ENCODE data around the gene GREB1. TPM values are rescaled to one million over a fixed set of nuclear protein-coding genes. Genes with fewer than 3 reads are reported as not detected.

The GREB1 gene, protein sequence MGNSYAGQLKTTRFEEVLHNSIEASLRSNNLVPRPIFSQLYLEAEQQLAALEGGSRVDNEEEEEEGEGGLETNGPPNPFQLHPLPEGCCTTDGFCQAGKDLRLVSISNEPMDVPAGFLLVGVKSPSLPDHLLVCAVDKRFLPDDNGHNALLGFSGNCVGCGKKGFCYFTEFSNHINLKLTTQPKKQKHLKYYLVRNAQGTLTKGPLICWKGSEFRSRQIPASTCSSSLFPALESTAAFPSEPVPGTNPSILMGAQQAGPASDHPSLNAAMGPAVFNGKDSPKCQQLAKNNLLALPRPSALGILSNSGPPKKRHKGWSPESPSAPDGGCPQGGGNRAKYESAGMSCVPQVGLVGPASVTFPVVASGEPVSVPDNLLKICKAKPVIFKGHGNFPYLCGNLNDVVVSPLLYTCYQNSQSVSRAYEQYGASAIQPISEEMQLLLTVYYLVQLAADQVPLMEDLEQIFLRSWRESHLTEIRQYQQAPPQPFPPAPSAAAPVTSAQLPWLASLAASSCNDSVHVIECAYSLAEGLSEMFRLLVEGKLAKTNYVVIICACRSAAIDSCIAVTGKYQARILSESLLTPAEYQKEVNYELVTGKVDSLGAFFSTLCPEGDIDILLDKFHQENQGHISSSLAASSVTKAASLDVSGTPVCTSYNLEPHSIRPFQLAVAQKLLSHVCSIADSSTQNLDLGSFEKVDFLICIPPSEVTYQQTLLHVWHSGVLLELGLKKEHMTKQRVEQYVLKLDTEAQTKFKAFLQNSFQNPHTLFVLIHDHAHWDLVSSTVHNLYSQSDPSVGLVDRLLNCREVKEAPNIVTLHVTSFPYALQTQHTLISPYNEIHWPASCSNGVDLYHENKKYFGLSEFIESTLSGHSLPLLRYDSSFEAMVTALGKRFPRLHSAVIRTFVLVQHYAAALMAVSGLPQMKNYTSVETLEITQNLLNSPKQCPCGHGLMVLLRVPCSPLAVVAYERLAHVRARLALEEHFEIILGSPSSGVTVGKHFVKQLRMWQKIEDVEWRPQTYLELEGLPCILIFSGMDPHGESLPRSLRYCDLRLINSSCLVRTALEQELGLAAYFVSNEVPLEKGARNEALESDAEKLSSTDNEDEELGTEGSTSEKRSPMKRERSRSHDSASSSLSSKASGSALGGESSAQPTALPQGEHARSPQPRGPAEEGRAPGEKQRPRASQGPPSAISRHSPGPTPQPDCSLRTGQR (N-terminal part only)
- under 1 TPM; 0.38 to 0.42 TPM for total RNA-seq

- no peak for DNase-seq
- H3K27me3 Mint-ChIP-seq (ENCODE audit: low read depth) = peaks cover 17% of the 10 kb centered on the region
- no peaks in the 10 kb centered on the region for H3K36me3 Mint-ChIP-seq (ENCODE audit: low read depth)
- intact Hi-C loops (cut with micrococcal nuclease) = no loop called here
- H3K9me3 Mint-ChIP-seq = no peaks in the 10 kb centered on the region
- no peaks in the 10 kb centered on the region for H3K4me1 Mint-ChIP-seq (ENCODE audit: low read depth)
- no peak within 1 kb of the TSS for H3K4me3 Mint-ChIP-seq
- no peak within 1 kb of the TSS for H3K27ac Mint-ChIP-seq
- CTCF ChIA-PET = interaction anchor here (1.5 to 1.8 kb wide), 2 partner anchors 49 to 51 kb away, joined by 3 read pairs; no protein-coding TSS in a partner anchor
These were observed at the start of gene GREB1 for GRCh38 chr2:11533278-11534070. Gene GREB1, plus strand, starts transcription at chr2:11534045. Its CDS starts 22,570 bp downstream, at chr2:11556615.

- peaks cover 2% of the 10 kb centered on the region for H3K9me3 Mint-ChIP-seq
- H3K27me3 Mint-ChIP-seq (ENCODE audit: low read depth) = peaks cover 26% of the 10 kb centered on the region
- H3K36me3 Mint-ChIP-seq (ENCODE audit: low read depth) = no peaks in the 10 kb centered on the region
- H3K27ac Mint-ChIP-seq = no peak overlapping the region
- no peak overlapping the region for H3K4me3 Mint-ChIP-seq
- CTCF ChIA-PET = interaction anchor here (0.7 to 1.8 kb wide), 3 partner anchors 12 to 356 kb away, joined by 3 to 6 read pairs (median 3); no protein-coding TSS in a partner anchor
- no peaks in the 10 kb centered on the region for H3K4me1 Mint-ChIP-seq (ENCODE audit: low read depth)
- no peak for DNase-seq
- intact Hi-C loops (cut with micrococcal nuclease) = no loop called here
These were observed 45.0 kb upstream of the GREB1 start for GRCh38 chr2:11488809-11489208.

GRCh38 chr2:11490194-11490593 is 43.7 kb upstream of the GREB1 start:
- H3K4me1 Mint-ChIP-seq (ENCODE audit: low read depth) = no peaks in the 10 kb centered on the region
- H3K4me3 Mint-ChIP-seq = no peak overlapping the region
- H3K36me3 Mint-ChIP-seq (ENCODE audit: low read depth) = no peaks in the 10 kb centered on the region
- CTCF ChIA-PET = interaction anchor here (0.5 kb wide), 1 partner anchor 11 kb away, joined by 4 read pairs; no protein-coding TSS in a partner anchor
- no peak overlapping the region for H3K27ac Mint-ChIP-seq
- H3K27me3 Mint-ChIP-seq (ENCODE audit: low read depth) = peaks cover 15% of the 10 kb centered on the region
- H3K9me3 Mint-ChIP-seq = peaks cover 2% of the 10 kb centered on the region
- DNase-seq = no peak
- intact Hi-C loops (cut with micrococcal nuclease) = no loop called here

DNA sequence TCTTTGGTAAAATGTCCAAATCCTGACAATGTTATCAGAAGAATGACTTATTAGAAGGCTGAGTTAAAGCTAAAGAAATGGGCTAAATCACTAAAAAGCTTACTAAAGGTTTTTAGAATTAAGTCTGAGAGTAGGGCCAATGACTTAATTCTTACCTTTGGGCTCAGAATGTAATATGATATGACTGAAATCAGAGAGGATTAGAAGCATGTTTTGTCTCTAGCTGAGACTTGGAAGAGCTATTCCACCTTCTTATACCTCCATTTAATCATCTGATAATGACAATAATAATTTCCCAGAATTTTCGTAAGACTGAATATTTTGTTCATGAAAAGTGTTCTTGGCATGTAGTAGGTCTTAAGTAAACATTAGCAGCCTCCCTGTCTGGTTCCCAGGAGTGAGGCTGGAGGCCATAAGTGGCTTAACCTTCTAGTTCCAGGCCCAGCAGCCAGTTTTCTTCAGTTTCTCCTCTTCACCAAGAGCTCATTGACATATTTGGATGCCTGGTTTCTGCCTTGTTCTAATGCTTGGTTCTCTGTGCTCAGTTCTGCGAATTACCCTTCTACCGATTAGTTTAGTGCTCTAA is 42.4 kb upstream of the GREB1 start:
- Mint-ChIP-seq H3K4me3 (no peak overlapping the region), H3K36me3 (ENCODE audit: low read depth) (no peaks in the 10 kb centered on the region), H3K4me1 (ENCODE audit: low read depth) (no peaks in the 10 kb centered on the region), H3K27me3 (ENCODE audit: low read depth) (peaks cover 9% of the 10 kb centered on the region), H3K9me3 (peaks cover 2% of the 10 kb centered on the region), H3K27ac (no peak overlapping the region)
- CTCF ChIA-PET = interaction anchor here (0.9 to 1.4 kb wide), 2 partner anchors 14 to 32 kb away, joined by 3 to 6 read pairs; no protein-coding TSS in a partner anchor
- no peak for DNase-seq
- intact Hi-C loops (cut with micrococcal nuclease) = no loop called here

GRCh38 chr2:11492244-11492643 is 41.6 kb upstream of the GREB1 start:
- Mint-ChIP-seq H3K4me3 (no peak overlapping the region), H3K9me3 (peaks cover 2% of the 10 kb centered on the region), H3K27ac (no peak overlapping the region), H3K4me1 (ENCODE audit: low read depth) (no peaks in the 10 kb centered on the region), H3K36me3 (ENCODE audit: low read depth) (no peaks in the 10 kb centered on the region), H3K27me3 (ENCODE audit: low read depth) (peaks cover 7% of the 10 kb centered on the region)
- intact Hi-C loops (cut with micrococcal nuclease) = no loop called here
- DNase-seq = no peak
- CTCF ChIA-PET = interaction anchor here (1.4 kb wide), 1 partner anchor 15 kb away, joined by 6 read pairs; no protein-coding TSS in a partner anchor

GRCh38 chr2:11492720-11493119 is 41.1 kb upstream of the GREB1 start:
- CTCF ChIA-PET = no interaction called here
- Mint-ChIP-seq H3K27ac (no peak overlapping the region), H3K4me1 (ENCODE audit: low read depth) (no peaks in the 10 kb centered on the region), H3K36me3 (ENCODE audit: low read depth) (no peaks in the 10 kb centered on the region), H3K27me3 (ENCODE audit: low read depth) (peaks cover 5% of the 10 kb centered on the region), H3K4me3 (no peak overlapping the region), H3K9me3 (peaks cover 2% of the 10 kb centered on the region)
- DNase-seq = no peak
- intact Hi-C loops (cut with micrococcal nuclease) = no loop called here

DNA sequence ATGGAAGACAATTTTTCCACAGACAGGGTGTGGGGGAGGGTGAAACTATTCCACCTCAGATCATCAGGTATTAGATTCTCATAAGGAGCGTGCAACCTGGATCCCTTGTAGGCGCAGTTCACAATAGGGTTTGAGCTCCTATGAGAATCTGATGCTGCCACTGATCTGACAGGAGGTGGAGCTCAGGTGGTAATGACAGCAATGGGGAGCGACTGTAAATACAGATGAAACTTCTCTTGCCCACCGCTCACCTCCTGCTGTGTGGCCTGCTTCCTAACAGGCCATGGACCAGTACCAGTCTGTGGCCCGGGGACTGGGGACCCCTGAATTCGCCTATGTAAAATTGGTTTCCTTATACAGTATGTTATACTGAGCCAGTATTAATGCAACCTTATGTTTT is 40.6 kb upstream of the GREB1 start:
- no peak overlapping the region for H3K27ac Mint-ChIP-seq
- H3K4me1 Mint-ChIP-seq (ENCODE audit: low read depth) = no peaks in the 10 kb centered on the region
- no peak overlapping the region for H3K4me3 Mint-ChIP-seq
- no peaks in the 10 kb centered on the region for H3K36me3 Mint-ChIP-seq (ENCODE audit: low read depth)
- peaks cover 2% of the 10 kb centered on the region for H3K27me3 Mint-ChIP-seq (ENCODE audit: low read depth)
- CTCF ChIA-PET = no interaction called here
- DNase-seq = no peak
- intact Hi-C loops (cut with micrococcal nuclease) = no loop called here
- H3K9me3 Mint-ChIP-seq = peaks cover 2% of the 10 kb centered on the region

GRCh38 chr2:11494310-11494709 is 39.5 kb upstream of the GREB1 start:
- intact Hi-C loops (cut with micrococcal nuclease) = no loop called here
- no peaks in the 10 kb centered on the region for H3K4me1 Mint-ChIP-seq (ENCODE audit: low read depth)
- no peak for DNase-seq
- CTCF ChIA-PET = no interaction called here
- no peaks in the 10 kb centered on the region for H3K36me3 Mint-ChIP-seq (ENCODE audit: low read depth)
- peaks cover 2% of the 10 kb centered on the region for H3K9me3 Mint-ChIP-seq
- no peak overlapping the region for H3K27ac Mint-ChIP-seq
- peaks cover 2% of the 10 kb centered on the region for H3K27me3 Mint-ChIP-seq (ENCODE audit: low read depth)
- no peak overlapping the region for H3K4me3 Mint-ChIP-seq

DNA sequence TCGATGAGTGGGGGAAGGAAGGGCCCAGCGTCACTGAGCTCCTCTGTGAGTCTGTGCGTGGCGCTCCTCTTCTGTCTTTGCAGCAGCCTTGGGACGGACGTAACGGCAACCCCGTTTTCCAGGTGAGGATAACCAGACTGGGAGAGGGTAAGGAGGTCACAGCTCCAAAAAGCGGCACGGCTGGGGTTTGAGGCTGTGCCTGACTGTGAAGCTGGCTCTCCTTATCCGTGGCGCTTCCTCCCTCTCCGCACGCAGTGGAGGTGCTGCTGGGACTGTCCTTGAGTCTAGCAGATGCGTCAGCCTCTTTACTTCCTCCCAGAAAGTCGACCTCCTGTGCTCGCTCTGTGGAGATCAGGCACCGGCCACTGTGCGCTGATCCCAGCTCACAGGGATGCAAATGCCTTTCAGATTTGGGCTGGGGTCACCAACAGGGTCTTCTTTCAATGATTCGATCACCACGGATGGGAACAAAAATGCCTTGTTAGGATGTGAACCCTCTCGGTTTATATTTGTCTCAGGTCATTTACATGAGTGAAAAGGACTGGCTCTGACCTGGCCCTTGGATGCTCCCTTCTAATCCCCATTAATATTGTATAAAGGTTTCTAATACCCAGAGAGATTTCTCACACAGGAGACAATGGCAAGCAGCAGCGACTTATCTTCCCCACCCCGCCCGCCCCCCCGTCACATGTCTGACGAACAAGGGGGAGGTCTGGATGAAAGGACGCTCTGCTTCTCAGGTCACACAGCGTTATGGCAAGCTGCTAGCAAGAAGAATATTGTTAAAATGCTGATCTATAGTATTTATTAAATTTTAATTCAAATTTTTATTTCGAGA is 37.8 kb upstream of the GREB1 start:
- no peak for DNase-seq
- Mint-ChIP-seq H3K27me3 (ENCODE audit: low read depth) (peaks cover 6% of the 10 kb centered on the region), H3K27ac (no peak overlapping the region), H3K4me1 (ENCODE audit: low read depth) (no peaks in the 10 kb centered on the region), H3K4me3 (no peak overlapping the region), H3K9me3 (no peaks in the 10 kb centered on the region), H3K36me3 (ENCODE audit: low read depth) (no peaks in the 10 kb centered on the region)
- intact Hi-C loops (cut with micrococcal nuclease) = no loop called here
- CTCF ChIA-PET = interaction anchor here (0.7 kb wide), 1 partner anchor 88 kb away, joined by 3 read pairs; no protein-coding TSS in a partner anchor

- Mint-ChIP-seq H3K4me1 (ENCODE audit: low read depth) (no peaks in the 10 kb centered on the region), H3K36me3 (ENCODE audit: low read depth) (no peaks in the 10 kb centered on the region), H3K27ac (no peak overlapping the region), H3K27me3 (ENCODE audit: low read depth) (peaks cover 10% of the 10 kb centered on the region), H3K9me3 (no peaks in the 10 kb centered on the region), H3K4me3 (no peak overlapping the region)
- intact Hi-C loops (cut with micrococcal nuclease) = no loop called here
- CTCF ChIA-PET = no interaction called here
- DNase-seq = no peak
These were observed 35.3 kb upstream of the GREB1 start for GRCh38 chr2:11498543-11499034.

Data from activated naive CD4-positive, alpha-beta T cell treated with anti-CD3 and anti-CD28 coated beads for 36 hours (primary cell).